ENCODE data around the gene STX8. TPM values are rescaled to one million over a fixed set of nuclear protein-coding genes. Genes with fewer than 3 reads are reported as not detected.

STX8 gene
- total RNA-seq, 1 experiment from 2014 or later, result 49.0 TPM

- no TSS peak for BruUV-seq (replicated peaks)
- H3K27ac Mint-ChIP-seq (ENCODE audit: low read depth, unreplicated experiment), result no peak overlapping the region
- CTCF ChIA-PET, result no interaction called here
- H3K4me3 Mint-ChIP-seq (ENCODE audit: unreplicated experiment), result no peak overlapping the region
- TF ChIP-seq CTCF (IDR thresholded peaks at IDR 0.05; ENCODE audit: unreplicated experiment), result no peak
- intact Hi-C loops (cut with micrococcal nuclease), result no loop called here
- POLR2A ChIA-PET, result no interaction called here
- no peaks in the 10 kb centered on the region for H3K36me3 Mint-ChIP-seq (ENCODE audit: insufficient read depth, unreplicated experiment)
- H3K4me1 Mint-ChIP-seq (ENCODE audit: insufficient read depth, unreplicated experiment), result no peaks in the 10 kb centered on the region
- no peak for DNase-seq (ENCODE audit: unreplicated experiment)
- no peaks in the 10 kb centered on the region for H3K9me3 Mint-ChIP-seq (ENCODE audit: unreplicated experiment)
- H3K27me3 Mint-ChIP-seq (ENCODE audit: insufficient read depth, unreplicated experiment), result no peaks in the 10 kb centered on the region
These were observed 350.1 kb downstream of the STX8 start for GRCh38 chr17:9225305-9226101.

DNA sequence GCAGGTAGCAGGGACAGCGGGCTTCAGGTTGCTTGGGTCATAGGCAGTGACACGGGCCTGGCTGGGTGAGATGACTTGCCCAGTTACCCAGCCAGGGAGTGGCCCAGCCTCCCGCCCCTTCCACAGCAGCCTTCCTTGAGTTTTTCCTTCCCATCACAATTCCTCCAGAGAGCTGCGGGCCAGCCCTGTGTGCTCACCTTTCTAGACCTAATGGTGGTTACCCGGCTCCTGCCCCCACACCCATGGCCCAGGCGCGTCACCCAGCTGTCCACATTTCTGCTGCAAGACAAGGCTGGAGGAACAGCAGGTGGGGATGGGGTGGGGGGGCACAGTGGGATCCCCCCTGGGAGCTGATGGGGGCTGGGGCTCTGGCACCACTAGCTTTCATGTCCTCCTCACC is 351.1 kb downstream of the STX8 start:
- BruUV-seq (replicated peaks), result no TSS peak
- H3K27me3 Mint-ChIP-seq (ENCODE audit: insufficient read depth, unreplicated experiment), result no peaks in the 10 kb centered on the region
- intact Hi-C loops (cut with micrococcal nuclease), result no loop called here
- no peak overlapping the region for H3K27ac Mint-ChIP-seq (ENCODE audit: low read depth, unreplicated experiment)
- CTCF ChIA-PET, result no interaction called here
- TF ChIP-seq CTCF (IDR thresholded peaks at IDR 0.05; ENCODE audit: unreplicated experiment), result no peak
- no peak overlapping the region for H3K4me3 Mint-ChIP-seq (ENCODE audit: unreplicated experiment)
- POLR2A ChIA-PET, result no interaction called here
- no peaks in the 10 kb centered on the region for H3K36me3 Mint-ChIP-seq (ENCODE audit: insufficient read depth, unreplicated experiment)
- H3K9me3 Mint-ChIP-seq (ENCODE audit: unreplicated experiment), result no peaks in the 10 kb centered on the region
- H3K4me1 Mint-ChIP-seq (ENCODE audit: insufficient read depth, unreplicated experiment), result no peaks in the 10 kb centered on the region
- DNase-seq (ENCODE audit: unreplicated experiment), result no peak

GRCh38 chr17:9223531-9223930 is 352.1 kb downstream of the STX8 start:
- ChIA-PET POLR2A (no interaction called here), CTCF (interaction anchor here (0.6 to 1.2 kb wide), 2 partner anchors 30 to 81 kb away, joined by 3 to 5 read pairs; no protein-coding TSS in a partner anchor)
- H3K27ac Mint-ChIP-seq (ENCODE audit: low read depth, unreplicated experiment), result no peak overlapping the region
- no peak overlapping the region for H3K4me3 Mint-ChIP-seq (ENCODE audit: unreplicated experiment)
- no TSS peak for BruUV-seq (replicated peaks)
- no peaks in the 10 kb centered on the region for H3K27me3 Mint-ChIP-seq (ENCODE audit: insufficient read depth, unreplicated experiment)
- H3K9me3 Mint-ChIP-seq (ENCODE audit: unreplicated experiment), result no peaks in the 10 kb centered on the region
- no peak for DNase-seq (ENCODE audit: unreplicated experiment)
- intact Hi-C loops (cut with micrococcal nuclease), result no loop called here
- H3K4me1 Mint-ChIP-seq (ENCODE audit: insufficient read depth, unreplicated experiment), result no peaks in the 10 kb centered on the region
- no peaks in the 10 kb centered on the region for H3K36me3 Mint-ChIP-seq (ENCODE audit: insufficient read depth, unreplicated experiment)
- TF ChIP-seq CTCF (IDR thresholded peaks at IDR 0.05; ENCODE audit: unreplicated experiment), result no peak

GRCh38 chr17:9221922-9222180 is 353.8 kb downstream of the STX8 start:
- no peaks in the 10 kb centered on the region for H3K36me3 Mint-ChIP-seq (ENCODE audit: insufficient read depth, unreplicated experiment)
- DNase-seq (ENCODE audit: unreplicated experiment), result no peak
- H3K4me3 Mint-ChIP-seq (ENCODE audit: unreplicated experiment), result no peak overlapping the region
- ChIA-PET POLR2A (no interaction called here), CTCF (interaction anchor here (0.8 kb wide), 1 partner anchor 8 kb away, joined by 3 read pairs; no protein-coding TSS in a partner anchor)
- H3K27me3 Mint-ChIP-seq (ENCODE audit: insufficient read depth, unreplicated experiment), result no peaks in the 10 kb centered on the region
- peaks cover 5% of the 10 kb centered on the region for H3K9me3 Mint-ChIP-seq (ENCODE audit: unreplicated experiment)
- no peak overlapping the region for H3K27ac Mint-ChIP-seq (ENCODE audit: low read depth, unreplicated experiment)
- intact Hi-C loops (cut with micrococcal nuclease), result no loop called here
- no TSS peak for BruUV-seq (replicated peaks)
- TF ChIP-seq CTCF (IDR thresholded peaks at IDR 0.05; ENCODE audit: unreplicated experiment), result no peak
- peaks cover 6% of the 10 kb centered on the region for H3K4me1 Mint-ChIP-seq (ENCODE audit: insufficient read depth, unreplicated experiment)

Measured in MCF 10A (cell line).